Effector memory CD4-positive, alpha-beta T cell (primary cell): ENCODE results near the gene MIEN1.

Experiments
- DNase-seq, 3 donors: peaks; one replicate each; pipeline ENCODE4 v3.0.0-alpha.2; 2020
- H3K27ac ChIP-seq: 2 replicates; pipeline ENCODE4 v1.7.0; 2013; ENCODE audit warnings: mild to moderate bottlenecking, low read length, moderate library complexity; ENCODE audit not compliant: insufficient read depth, poor library complexity, severe bottlenecking
- H3K27me3 ChIP-seq: replicated peaks from 2 replicates; pipeline ENCODE4 v1.7.0; 2013; ENCODE audit warnings: mild to moderate bottlenecking, low read length; ENCODE audit not compliant: insufficient read depth, control insufficient read depth, poor library complexity, severe bottlenecking
- H3K36me3 ChIP-seq: 2 replicates; pipeline ENCODE4 v1.7.0; 2013; ENCODE audit warnings: mild to moderate bottlenecking, low read length, moderate library complexity; ENCODE audit not compliant: control insufficient read depth, insufficient read depth
- H3K4me1 ChIP-seq: 2 replicates; pipeline ENCODE4 v1.7.0; 2013; ENCODE audit warnings: low read length, mild to moderate bottlenecking; ENCODE audit not compliant: control insufficient read depth, insufficient read depth, poor library complexity, severe bottlenecking
- H3K4me3 ChIP-seq: 2 replicates; pipeline ENCODE4 v1.7.0; 2013; ENCODE audit warnings: low read length, low read depth, mild to moderate bottlenecking; ENCODE audit not compliant: insufficient read depth, poor library complexity, severe bottlenecking
- H3K9me3 ChIP-seq: 2 replicates; pipeline ENCODE4 v1.7.0; 2013; ENCODE audit warnings: mild to moderate bottlenecking, low read length, moderate library complexity; ENCODE audit not compliant: control insufficient read depth

MIEN1 gene

DNA sequence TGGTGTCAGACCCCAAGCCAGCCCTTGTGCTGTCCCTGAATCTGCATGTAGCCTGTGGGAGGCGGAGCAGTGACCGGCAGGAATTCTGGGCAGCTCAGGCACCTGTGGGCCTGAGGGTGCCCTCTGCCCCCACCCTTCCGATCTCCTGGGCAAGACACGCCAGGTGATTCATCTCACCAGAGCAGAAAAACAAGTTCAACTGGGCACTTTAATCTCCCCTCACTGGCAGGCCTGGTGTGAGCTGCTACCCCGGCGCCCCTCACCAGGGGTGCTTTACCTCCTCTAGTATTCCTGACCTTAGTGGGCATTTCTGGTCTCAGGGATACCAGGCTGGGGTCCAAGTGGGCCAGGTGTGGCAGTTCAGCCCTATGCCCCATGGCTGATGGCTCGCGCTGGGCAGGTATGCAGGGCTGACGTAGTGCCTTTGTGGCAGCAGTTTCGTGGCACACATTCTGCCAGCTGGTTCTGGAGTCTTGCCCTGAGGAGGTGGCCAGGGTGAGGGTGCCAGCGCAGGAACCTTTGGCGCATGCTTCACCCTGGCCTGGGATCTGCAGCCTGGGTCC is 24.5 kb downstream of the MIEN1 start:
- no peak for DNase-seq
- H3K27ac ChIP-seq = no peak overlapping the region
- H3K9me3 ChIP-seq = no peaks in the 10 kb centered on the region
- peaks cover 10% of the 10 kb centered on the region for H3K27me3 ChIP-seq
- peaks cover 10% of the 10 kb centered on the region for H3K4me1 ChIP-seq
- H3K36me3 ChIP-seq = no peaks in the 10 kb centered on the region
- H3K4me3 ChIP-seq = no peak overlapping the region

DNA sequence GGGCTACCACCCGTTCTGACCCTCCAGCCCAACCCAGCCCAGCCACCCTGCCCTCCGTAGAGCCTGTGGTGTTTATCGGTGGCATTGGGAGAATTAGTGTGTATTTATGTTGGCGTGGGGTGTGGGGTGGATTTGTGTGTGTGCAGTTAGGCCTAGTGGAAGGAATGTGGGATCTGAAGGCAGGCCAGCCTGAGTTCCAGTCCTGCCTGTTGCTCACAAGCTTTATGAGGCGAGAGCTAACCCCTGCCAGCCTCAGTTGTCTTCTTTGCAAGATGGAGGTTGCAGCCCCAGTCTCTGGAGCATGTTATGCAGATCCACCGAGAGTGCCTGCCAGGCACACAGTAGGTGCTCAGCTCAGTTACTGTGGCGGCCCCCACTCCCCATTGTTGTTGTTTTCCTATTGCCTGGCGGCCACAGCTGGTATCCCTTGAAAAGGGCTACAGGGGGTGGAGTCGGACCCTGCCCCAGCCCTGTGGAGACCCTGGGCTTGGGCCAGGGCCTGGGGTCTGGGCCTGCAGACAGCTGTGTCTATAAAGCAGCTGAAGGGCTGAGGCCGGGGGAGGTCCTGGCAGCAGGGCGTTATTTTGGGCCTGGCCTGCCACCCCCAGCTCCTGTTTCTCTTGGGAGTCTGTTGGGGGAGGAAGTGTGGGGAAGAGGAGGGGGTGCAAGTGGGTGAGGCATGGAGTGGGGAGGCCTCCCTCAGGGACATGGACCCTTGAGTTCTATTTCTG is 25.3 kb downstream of the MIEN1 start:
- Histone ChIP-seq H3K27me3 (peaks cover 19% of the 10 kb centered on the region), H3K27ac (no peak overlapping the region), H3K4me3 (no peak overlapping the region), H3K9me3 (no peaks in the 10 kb centered on the region), H3K4me1 (peaks cover 12% of the 10 kb centered on the region), H3K36me3 (no peaks in the 10 kb centered on the region)
- no peak for DNase-seq

GRCh38 chr17:39703913-39704312 is 26.4 kb downstream of the MIEN1 start:
- Histone ChIP-seq H3K4me1 (peaks cover 14% of the 10 kb centered on the region), H3K4me3 (no peak overlapping the region), H3K36me3 (no peaks in the 10 kb centered on the region), H3K9me3 (no peaks in the 10 kb centered on the region), H3K27ac (no peak overlapping the region), H3K27me3 (peaks cover 27% of the 10 kb centered on the region)
- no peak for DNase-seq

DNA sequence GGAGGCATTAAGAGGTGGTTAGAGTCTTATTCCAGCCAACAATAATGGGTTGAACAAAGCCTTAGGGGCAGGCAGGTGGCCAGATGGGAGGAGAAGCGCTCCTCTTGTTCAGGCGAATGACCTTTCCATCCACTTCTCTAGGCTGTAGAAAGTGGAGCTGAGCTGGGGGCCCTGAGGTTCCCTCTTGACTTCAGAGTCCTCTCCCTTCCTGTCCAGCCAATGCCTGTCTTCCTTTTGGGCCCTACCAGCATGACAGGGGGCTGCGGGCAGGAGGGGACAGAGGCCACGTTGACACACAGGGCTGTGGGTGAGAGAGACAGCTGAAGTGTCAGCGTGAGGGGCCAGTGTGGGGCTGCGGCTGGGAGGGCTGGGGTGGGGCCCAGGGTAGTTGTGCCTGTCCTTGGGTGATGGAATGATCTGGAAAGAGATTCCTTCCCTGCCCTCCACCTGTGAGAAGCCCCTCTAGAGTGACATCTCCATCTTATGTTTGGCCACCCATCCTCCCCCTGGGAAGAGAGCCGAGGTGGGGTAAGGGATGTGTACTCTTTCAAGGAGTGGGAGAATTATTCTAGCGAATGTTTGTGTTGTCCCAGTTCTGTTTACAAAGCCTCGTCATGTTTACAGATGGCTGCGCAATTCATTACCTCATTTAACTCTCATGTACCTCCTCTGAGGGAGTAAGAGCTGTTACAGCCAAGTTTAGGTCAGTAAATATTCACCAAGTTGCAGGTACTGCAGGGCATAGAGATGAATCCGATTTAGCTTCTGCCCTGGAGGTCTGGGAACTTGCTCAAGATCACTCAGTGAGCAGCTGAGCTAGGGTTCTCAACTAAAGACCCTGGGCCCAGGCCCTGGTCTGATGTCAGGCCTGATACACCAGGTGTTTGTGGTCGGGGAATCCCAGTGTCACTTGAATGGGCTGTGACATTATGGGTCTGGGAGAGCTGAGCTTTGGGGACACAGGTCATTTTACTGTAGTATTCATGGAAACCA is 27.1 kb downstream of the MIEN1 start:
- DNase-seq = no peak
- H3K4me3 ChIP-seq = no peak overlapping the region
- H3K27me3 ChIP-seq = peaks cover 27% of the 10 kb centered on the region
- no peak overlapping the region for H3K27ac ChIP-seq
- no peaks in the 10 kb centered on the region for H3K36me3 ChIP-seq
- H3K9me3 ChIP-seq = no peaks in the 10 kb centered on the region
- peaks cover 14% of the 10 kb centered on the region for H3K4me1 ChIP-seq

DNA sequence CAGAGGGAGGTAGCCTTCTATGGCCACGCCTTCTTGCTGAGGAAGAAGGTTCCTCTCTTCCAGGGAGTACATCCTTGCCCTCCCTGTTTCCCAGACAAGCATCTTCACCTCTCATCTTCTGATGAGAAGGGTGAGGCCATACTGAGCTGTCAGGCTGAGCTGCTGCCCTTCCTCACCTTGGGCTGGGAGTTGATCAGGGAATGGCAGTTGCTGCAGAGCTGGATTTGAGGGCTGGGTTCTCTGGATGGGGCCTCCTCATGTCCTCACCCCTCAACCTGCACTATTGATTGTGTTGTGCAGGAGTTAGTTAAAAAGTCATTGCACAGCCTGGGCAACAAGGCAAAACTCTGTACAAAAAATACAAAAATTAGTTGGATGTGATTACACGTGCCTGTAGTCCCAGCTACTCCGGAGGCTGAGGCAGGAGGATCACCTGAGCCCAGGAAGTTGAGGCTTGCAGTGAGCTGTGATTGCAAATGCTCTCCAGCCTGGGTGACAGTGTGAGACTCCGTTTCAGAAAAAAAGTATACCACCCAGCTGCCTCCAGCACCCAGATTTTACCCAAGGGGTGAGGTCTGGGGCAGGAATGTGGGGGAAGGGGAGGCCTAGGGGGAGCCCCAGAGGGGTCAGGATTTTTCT is 28.4 kb downstream of the MIEN1 start:
- H3K4me3 ChIP-seq = no peak overlapping the region
- H3K27ac ChIP-seq = no peak overlapping the region
- no peaks in the 10 kb centered on the region for H3K9me3 ChIP-seq
- peaks cover 7% of the 10 kb centered on the region for H3K4me1 ChIP-seq
- H3K27me3 ChIP-seq = peaks cover 27% of the 10 kb centered on the region
- no peaks in the 10 kb centered on the region for H3K36me3 ChIP-seq
- DNase-seq = no peak

DNA sequence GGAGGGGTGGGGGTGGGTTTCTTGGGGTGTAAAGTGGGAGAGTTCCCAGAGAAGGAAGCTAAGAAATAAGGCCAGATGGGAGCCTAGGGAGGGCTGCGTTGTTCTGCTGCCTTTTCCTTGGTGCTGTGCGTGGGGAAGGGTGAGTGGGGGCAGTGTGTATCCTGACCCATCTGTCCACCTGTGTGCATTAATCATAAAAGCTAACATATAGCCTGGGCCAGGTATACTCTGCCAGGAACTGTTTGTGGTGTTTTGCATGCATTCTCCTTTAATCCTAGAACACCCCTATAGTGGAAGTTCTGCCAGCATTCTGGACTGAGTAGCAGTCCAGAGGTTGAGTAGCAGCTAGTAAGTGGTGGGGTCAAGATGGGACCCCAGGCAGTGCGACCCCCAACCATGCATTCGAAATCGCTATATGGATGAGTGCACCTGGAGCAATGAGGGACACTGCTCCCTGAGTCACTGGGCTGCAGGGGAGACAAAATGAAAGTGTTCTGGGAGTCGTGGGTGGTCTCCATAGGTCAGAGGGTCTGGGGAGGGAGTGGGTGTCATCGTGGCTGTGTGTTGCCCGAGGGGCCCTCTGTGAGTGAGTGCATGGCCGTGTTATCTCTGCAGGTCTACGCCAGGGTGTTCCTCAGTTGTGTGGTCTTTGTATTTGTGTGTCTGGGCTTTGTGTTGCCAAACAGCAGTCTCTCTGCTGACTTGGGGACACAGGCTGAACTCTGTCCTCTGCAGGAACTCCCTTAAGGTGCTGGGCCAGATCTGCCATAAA is 29.1 kb downstream of the MIEN1 start:
- DNase-seq = no peak
- Histone ChIP-seq H3K4me1 (peaks cover 4% of the 10 kb centered on the region), H3K4me3 (no peak overlapping the region), H3K27ac (no peak overlapping the region), H3K27me3 (peaks cover 27% of the 10 kb centered on the region), H3K36me3 (no peaks in the 10 kb centered on the region), H3K9me3 (no peaks in the 10 kb centered on the region)

DNA sequence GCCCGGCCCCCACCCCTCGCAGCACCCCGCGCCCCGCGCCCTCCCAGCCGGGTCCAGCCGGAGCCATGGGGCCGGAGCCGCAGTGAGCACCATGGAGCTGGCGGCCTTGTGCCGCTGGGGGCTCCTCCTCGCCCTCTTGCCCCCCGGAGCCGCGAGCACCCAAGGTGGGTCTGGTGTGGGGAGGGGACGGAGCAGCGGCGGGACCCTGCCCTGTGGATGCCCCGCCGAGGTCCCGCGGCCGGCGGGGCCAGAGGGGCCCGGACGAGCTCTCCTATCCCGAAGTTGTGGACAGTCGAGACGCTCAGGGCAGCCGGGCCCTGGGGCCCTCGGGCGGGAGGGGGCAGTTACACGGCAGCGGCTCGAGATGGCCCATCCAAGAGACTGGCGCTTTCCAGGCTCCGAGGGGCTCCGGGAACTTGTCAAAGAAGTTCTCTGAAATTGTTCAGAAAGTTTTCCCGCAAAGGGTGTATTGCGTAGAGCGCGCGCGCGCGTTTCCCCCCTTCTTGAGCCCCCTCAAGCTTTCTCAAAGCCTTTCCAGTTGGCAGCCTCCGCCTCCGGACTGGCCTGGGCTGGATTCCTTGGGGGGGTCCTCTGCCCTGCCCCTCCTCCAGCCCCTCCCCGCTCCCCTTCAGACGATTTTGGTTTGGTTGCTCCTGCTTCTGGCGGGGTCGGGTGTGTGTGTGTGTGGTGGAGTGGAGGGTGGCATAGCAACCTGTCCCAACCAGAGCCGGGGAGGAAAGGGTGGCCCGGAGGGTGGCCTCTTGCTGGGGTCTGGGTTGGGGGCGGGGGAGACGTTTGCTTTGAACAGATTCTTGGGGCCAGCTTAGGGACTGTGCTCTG is 30.0 kb downstream of the MIEN1 start:
- Histone ChIP-seq H3K36me3 (no peaks in the 10 kb centered on the region), H3K4me3 (no peak overlapping the region), H3K9me3 (no peaks in the 10 kb centered on the region), H3K27ac (no peak overlapping the region), H3K27me3 (peaks cover 27% of the 10 kb centered on the region), H3K4me1 (peaks cover 4% of the 10 kb centered on the region)
- no peak for DNase-seq

GRCh38 chr17:39699818-39700147 is 30.5 kb downstream of the MIEN1 start, which contains the start of gene ERBB2:
ERBB2 (plus strand) TSS chr17:39700064; CDS start chr17:39700239, 175 bp downstream.
- H3K4me1 ChIP-seq = peaks cover 4% of the 10 kb centered on the region
- no peaks in the 10 kb centered on the region for H3K36me3 ChIP-seq
- no peaks in the 10 kb centered on the region for H3K9me3 ChIP-seq
- DNase-seq = no peak
- H3K27me3 ChIP-seq = peaks cover 27% of the 10 kb centered on the region
- H3K4me3 ChIP-seq = no peak within 1 kb of the TSS
- H3K27ac ChIP-seq = no peak within 1 kb of the TSS
